DMS114 treated with DMSO at 0.1 percent for 48 hours (cell line): ENCODE measurements around the gene COG5.

ENCODE experiments used
- DNase-seq: peaks from one replicate; lab custom pipeline; 2025; ENCODE audit not compliant: unreplicated experiment; lab: John Stamatoyannopoulos, UW

The COG5 gene

DNA sequence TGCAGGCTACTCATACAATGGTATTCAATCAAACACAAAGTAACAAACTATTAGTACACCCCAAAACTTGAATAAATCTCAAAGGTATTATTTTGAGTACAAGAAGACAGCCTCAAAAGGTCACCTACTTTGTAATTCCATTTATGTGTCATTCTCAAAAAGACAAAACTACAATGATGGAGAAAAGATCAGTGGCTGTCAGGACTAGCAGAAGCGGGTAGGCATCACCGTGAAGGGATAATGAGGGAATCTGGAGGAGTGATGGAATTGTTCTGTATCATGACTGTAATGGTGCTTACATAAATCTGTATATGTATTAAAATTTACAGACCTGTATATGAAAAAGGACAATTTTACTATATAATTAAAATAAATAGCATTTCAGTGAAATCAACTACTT is 37.0 kb downstream of the COG5 start:
- DNase-seq = no peak

DNA sequence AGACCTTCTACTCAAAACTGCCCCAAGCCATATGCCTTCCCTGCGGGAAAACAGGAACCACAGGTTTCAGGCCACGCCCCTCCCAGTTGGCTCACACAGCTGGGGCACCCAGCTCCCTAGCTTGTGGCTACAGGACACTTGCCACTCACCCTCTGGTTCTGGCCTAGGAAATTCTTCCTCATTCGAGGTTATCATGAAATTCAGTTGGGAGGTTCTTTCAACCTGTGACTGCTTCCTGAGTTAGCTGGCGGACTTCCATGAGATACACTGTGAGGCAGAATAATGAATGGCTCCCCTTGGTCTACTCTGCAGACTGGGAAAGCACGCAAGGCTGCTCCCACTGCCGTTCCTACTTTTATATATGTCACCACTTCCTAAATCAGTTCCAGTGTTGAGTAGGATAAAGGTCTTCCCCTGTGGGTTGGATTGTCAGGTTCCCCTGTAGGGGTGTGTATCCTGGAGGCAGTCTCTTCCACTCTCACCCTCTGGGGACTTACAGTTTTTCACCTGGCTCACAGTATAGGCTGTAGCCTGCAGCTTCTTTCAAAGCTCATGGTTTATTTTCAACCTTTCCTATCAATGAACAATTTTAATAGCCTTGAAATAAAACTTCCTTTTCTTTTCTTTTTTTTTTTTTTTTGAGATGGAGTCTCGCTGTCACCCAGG is 56.9 kb downstream of the COG5 start:
- no peak for DNase-seq

DNA sequence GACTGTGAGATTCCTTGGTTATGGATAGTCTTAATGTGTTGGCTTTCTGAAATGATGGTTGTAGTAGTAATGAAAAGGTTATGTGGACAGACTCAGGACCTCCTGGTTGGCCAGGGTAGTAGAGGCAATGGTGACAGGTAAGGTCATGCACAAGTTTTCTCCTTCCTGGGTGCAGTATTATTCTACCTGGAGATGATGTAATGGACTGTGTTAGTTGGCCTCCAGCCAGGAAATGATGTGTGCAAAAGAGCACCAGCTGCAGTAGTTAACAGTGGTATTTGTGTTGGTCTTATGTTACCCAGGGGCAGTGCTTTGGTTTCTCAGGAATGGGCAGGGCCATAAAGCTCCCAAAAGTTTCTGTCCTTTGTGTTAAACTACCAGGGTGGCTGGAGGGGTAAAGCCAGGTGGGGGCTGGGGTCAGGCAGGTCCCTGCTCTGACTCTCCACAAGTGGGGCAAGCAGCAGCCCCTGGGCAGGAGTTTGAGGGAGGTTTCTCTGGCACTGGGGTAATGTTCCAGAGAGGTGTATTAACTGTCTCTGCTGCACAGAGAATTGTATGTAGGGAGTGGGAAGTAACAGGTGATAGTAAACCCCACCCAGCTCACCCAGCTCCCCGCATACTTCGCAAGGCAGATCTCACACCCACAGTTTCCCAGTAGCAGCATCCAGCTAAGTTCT is 57.6 kb downstream of the COG5 start:
- DNase-seq = no peak

DNA sequence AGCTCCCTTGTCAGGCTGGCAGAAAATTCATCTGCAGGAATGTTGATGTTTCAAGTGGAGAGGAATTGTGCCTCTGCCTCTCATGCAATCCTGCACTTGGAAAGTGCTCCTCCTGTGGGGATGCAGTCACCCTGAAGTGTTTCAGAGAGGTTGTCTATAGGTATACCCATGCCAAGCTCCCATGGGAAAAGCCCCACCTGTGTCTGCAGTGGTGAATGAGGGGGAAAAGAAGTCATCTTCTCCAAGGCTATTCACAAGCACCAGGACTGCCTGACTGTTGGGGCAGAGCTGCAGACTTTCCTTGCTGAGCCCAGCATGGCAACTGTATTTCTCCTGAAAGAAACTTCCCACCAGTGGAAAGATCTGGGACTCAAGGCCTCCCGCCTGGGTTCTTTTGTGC is 58.4 kb downstream of the COG5 start:
- DNase-seq = no peak

DNA sequence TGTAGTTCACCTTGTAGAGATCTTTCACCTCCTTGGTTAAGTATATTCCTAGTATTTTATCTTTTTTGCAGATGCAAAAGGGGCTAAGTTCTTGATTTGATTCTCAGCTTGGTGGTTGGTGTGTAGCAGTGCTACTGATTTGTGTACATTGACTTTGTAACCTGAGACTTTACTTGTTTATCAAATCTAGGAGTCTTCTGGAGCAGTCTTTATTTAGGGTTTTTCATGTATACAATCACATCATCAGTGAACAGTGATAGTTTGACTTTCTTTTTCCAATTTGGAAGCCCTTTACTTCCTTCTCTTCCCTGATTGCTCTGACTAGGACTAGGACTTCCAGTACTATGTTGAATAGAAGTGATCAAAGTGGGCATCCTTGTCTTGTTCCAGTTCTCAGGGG is 60.0 kb downstream of the COG5 start:
- DNase-seq = no peak

DNA sequence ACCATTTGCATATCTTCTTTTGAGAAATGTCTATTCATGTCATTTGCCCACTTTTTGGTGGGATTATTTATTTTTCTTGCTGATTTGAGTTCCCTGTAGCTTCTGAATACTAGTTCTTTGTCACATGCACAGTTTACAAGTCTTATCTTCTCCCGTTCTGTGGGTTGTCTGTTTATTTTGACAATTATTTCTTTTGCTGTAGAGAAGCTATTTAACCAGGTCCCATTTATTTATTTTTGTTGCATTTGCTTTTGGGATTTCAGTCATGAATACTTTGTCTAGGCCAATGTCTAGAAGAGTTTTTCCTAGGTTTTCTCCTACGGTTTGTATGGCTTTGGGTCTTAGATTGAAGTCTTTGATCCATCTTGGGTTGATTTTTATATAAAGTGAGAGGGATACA is 60.9 kb downstream of the COG5 start:
- no peak for DNase-seq

DNA sequence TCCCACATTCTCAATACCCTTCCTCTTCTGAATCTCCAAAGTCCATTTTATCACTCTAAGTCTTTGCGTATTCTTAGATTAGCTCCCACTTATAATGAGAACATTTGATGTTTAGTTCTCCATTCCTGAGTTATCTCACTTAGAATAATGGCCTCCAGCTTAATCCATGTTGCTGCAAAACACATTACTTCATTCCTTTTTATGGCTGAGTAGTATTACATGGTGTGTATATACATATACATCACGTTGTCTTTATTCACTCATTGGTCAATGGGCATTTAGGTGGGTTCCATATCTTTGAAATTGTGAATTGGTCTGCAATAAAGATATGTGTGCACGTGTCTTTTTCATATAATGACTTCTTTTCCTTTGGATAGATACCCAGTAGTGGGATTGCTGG is 61.6 kb downstream of the COG5 start:
- no peak for DNase-seq

DNA sequence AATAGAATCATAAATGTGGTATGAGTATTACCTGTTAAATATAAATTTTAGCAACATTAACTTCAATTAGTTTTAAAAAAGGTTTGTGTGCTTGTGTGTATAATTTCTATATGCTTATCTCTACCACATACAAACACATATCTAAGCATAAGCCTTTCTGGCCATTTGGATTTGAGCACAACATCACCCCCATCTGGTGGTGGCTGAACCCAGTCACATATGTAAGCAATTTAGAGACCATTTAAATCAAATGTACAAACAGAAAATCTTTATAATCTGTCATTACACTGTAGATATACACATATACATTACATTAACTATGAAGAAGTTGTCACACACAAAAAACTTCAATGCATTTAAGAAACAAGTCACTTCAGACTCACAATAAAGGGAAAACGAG is 62.1 kb downstream of the COG5 start:
- DNase-seq = no peak

DNA sequence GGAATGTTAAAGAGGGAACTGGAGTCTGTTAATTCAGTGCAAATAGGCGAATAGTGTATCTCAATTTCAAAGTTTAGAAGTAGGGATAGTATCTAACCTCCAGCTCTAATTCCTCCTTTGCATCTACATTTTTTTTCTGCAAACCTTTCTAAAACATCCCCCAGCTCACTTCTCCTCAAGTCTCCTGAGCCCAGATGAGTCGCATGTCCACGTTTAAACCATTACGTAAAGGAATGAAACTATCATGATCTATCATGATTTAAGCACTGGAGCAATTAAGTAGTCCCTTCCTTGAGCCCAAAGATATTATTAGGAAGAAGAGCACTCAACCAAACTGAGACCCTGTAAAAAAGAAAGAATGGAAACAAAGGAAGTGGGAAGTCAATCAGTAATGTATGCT is 64.0 kb downstream of the COG5 start:
- DNase-seq = no peak

DNA sequence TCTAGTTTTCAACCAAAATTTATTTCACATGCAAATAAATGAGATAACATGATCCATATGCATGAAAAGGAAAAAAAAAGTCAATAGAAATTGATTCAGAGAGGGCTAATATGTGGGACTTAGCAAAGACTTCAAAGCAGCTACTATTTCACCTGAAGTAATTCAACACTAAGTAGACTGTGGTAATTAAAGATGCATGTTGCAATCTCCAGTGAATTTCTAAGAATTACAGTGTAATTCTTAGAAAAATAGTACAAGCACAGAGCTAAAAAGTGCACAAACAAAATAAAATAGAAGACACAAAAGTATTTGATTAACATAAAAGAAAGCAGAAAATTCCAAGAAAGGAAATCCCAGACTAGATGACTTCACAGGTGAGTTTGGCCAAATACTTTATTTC is 68.2 kb downstream of the COG5 start:
- no peak for DNase-seq

DNA sequence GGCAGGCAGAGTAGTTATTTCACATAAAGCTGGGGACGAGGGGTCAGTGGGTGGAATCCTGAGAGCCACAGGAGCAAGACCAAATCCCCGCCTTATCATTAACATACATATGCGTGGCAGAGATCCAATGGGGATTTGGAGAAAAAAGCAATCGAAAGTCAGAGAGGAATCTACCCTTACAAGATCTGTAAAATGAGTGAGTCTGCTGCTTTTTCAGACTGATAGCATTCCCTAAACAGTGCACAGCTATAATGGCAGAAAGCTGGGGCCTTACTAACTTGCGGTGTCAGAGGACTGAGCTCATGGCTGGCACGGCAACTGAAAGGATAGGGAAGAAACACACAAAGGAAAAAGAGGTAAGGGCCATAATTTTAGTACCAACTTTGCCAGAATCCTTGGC is 68.8 kb downstream of the COG5 start:
- DNase-seq = no peak

DNA sequence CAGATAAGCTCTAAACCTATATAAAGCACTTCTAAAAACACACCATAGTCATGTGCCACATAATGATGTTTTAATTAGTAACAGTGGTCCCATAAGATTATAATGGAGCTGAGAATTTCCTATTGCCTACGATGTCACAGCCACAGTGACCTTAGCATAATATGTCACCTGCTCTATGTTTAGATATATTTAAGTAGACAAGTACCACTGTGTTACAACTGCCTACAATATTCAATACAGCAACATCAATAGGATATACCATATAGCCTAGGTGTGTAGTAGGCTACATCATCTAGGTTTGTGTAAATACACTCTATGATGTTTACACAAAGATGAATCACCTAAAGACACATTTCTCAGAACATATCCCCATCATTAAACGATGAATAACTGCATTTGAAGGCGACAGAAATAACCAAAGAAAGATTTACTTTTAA is 69.4 kb downstream of the COG5 start:
- DNase-seq = no peak

DNA sequence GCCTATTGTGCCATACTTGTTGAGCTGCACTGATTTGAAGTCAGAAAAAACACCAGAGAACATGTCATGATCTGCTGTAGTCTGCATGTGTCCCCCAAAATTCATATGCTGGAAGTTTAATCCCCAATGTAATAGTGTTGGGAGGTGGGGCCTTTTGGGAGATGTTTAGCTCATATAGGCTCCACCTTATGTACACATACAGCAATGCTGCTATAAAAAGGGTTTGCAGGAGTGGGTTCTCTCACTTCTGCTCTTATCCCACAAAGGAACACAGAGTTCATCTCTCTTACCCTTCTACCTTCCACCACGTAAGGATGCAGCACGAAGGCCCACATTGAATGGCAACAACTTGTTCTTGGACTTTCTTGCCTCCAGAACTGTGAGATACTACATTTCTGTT is 70.8 kb downstream of the COG5 start:
- DNase-seq = no peak

DNA sequence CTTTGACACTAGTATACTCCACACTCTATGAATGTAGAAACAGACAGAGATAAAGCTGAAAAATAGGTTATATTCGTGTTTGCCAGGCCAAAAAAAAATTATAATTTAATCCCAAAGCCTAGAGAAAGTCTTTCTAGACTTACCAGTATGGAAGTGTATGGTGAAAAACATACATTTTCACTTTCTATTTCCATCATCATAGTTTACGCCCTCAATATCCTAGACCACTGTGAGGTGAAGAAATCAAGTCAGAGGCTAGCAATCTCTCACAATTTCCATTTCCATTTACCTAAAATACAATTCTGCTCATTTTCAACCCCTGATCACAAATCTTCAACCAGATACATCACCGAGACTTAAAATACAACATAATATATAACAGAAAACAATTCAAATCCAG is 77.7 kb downstream of the COG5 start:
- DNase-seq = no peak

DNA sequence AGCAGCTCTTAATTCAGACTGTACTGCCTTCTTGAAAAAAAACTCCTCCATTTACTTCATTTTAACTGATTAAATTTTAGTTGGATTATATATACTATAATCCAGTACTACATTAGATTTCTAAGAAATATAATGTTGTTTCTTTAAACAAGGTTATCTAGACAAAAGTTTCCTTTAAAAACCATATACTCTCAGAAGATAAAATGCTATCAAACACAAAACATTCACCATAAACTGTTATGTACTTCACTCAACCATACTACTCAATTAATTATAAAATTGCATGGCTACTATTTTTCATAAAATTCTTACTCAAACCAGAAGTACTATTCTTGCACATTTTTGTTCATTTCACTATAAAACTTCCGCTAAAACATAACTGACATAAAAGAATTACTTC is 81.1 kb downstream of the COG5 start:
- DNase-seq = no peak

DNA sequence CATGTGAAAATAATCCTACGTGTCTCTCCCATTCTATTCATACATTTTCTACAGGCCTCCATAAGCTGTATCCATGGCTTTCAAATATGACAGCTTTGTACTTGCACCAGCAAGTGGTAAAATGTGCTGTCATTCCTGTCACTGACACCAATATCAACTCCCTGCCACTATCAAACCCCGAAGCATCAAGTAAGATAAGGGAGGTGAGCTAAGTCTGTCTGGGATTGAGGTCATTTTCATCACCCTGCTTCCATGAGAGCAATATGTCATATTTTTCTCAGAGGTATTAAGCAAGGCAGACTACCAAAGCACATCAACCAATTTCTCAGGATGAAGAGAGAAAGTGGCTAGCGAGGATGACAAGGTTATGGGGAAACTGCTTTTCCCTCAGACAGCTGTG is 82.8 kb downstream of the COG5 start:
- no peak for DNase-seq

DNA sequence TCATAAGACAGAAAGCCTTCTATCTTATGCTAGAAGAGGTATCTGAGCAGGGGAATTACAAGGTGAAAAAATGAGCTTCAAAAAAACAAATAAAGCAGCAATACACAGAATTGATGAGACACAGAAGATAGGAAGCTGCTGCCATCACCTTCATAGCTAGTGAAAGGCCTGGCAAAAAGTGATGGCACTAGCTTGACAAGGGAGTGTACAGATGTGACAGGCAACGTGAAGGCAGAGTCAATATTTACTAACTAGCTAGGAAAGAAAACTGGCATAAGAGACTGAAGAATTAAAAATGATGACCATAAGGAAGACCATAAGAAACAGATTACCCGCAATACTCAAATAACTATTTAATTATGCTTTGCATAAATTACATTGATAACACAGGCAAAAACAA is 84.4 kb downstream of the COG5 start:
- no peak for DNase-seq

DNA sequence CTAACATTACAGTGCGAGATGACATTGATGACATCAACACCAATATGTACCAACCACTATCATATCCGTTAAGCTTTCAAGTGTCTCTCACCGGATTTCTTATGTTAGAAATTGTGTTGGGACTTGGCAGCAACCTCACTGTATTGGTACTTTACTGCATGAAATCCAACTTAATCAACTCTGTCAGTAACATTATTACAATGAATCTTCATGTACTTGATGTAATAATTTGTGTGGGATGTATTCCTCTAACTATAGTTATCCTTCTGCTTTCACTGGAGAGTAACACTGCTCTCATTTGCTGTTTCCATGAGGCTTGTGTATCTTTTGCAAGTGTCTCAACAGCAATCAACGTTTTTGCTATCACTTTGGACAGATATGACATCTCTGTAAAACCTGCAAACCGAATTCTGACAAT is 89.6 kb downstream of the COG5 start:
- no peak for DNase-seq

DNA sequence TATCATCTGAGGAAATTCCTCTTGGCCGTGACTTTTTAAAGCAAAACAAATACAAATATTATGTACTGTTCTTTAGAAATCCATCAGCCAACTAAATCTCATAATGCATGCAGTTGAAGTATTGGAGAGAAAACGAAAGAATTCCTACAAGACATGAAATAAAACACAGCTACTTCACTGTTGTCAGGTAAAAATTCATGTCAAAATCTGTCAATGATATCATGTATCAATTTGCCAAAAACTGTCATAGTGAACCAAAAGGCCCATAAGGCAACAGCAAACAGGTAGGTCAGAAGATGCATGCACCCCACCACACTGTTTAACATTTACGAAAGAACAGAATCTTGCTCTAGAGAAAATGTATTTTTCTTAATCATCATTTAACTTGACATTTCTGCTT is 91.6 kb downstream of the COG5 start:
- no peak for DNase-seq

DNA sequence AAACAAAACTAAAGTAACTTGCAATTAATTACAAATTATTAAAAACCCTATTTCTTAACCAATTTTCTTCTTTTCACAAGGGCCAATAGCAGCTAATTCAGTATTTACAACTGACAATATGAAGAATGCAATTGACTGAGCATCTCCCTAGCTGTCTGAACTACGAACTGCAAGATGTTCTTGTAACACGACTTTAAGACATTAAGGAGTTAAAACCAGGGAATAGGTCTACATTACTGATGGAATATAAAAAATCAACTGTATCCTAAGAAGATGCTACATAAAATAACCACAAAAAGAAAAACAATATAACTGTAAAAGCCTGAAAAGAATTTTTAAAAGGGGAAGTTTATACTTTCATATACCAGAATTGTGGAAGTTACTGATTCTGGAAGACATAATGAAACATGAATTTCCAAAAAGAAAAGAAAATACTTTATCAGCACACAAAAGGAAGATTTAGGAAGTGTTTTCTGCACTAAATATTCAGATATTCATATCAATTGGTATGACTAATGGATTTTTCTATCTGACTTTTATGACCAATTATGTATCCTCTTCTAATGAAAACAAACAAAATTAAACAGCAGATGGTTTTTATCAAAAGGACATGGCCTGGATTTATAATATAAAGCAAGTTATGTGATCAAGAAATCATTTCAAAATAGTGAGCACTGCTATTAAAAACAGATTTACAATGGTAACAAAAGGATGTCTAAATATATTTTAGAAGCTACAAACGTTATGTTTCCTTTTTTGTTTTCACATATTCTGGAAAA is 92.2 kb downstream of the COG5 start:
- DNase-seq = no peak

DNA sequence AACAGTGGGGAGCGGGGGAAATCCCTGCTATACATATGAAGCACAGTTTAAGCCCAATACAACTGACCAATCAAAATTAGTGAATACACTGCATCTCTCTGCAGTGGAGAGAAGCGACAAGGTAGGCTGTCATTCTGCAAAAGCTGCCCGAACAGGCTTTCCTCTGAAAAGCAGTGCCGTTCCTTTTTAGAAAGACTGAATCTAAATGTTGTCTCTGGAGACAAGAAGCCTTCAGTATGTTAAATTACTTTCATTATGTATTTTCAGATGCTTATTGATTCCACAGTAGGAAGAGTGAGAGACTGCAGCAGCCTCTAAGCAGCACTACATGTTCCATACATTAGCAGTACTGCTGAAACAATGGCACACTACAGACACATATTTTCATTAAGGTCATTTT is 93.8 kb downstream of the COG5 start, which contains the start of gene GPR22:
GPR22 (plus strand) TSS at position 129 of the 400 bp plus-strand sequence. CDS start 4,004 bp downstream, outside the sequence.
- no peak for DNase-seq

DNA sequence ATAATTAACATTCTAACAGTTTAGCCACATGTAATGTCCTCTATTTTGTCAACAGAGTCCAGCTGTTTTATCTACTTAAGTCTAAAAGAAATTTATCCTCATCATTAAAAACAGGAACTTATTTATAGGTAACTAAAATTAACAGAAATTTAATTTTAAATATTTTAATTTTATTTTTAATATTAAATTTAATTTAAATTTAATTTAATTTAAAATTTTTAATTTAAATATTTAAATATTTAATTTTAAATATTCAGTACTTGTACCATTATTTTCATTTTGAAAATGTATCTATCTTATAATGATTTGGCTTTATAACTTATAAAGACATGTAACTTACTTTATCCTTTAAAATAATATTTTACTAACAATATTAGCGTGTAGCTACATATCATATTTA is 94.9 kb downstream of the COG5 start:
- DNase-seq = no peak
